A549 (cell line): ENCODE measurements around the gene SLC26A3. TPM values are rescaled to one million over a fixed set of nuclear protein-coding genes. Genes with fewer than 3 reads are reported as not detected.

Experiments used
- ATAC-seq, 2 experiments: fragments of 200-7000 bp in 1 of 2; fragments of >200 bp in 1 of 2; cut with Nextera tagmentation in 1 of 2; cut with Tn5 transposase in 1 of 2; 3 replicates each; pipeline versions ENCODE4 v1.8.0 to v1.9.1; 2018 to 2020; ENCODE audit warnings: mild to moderate bottlenecking in 1 of 2, moderate library complexity in 1 of 2
- CTCF ChIA-PET: fragments of 300-600 bp; sonication (Branson Sonifier 250); formaldehyde crosslinking; extraction: SDS; loops from one replicate; lab custom pipeline; 2021; ENCODE audit warnings: antibody characterized with exemption, inconsistent platforms; lab: Yijun Ruan, JAX
- POLR2A ChIA-PET: fragments of 350-600 bp; formaldehyde crosslinking; extraction: SDS; loops from one replicate; lab custom pipeline; 2021; ENCODE audit warnings: antibody characterized with exemption, inconsistent platforms; lab: Yijun Ruan, JAX
- DNase-seq, 2 experiments: peaks; one replicate each; pipeline versions ENCODE4 v3.0.0 to v3.0.0-alpha.2; 2011 to 2016; ENCODE audit warnings: low read depth in 1 of 2, low spot score in 1 of 2
- FAIRE-seq: peaks from 2 replicates; lab custom pipeline; 2011; peaks lifted over from hg19 to GRCh38; lab: Jason Lieb, UNC
- H3K27ac ChIP-seq, 2 experiments: fragments of >200 bp; sonication (Bioruptor Twin); formaldehyde crosslinking; 3 replicates each; pipeline ENCODE4 v1.5.1; 2016 to 2017
- H3K4me1 ChIP-seq: fragments of >200 bp; sonication (Bioruptor Twin); formaldehyde crosslinking; 3 replicates; pipeline ENCODE4 v1.6.1; 2016
- H3K4me2 ChIP-seq: fragments of >200 bp; sonication (Bioruptor Twin); formaldehyde crosslinking; 3 replicates; pipeline ENCODE4 v1.6.1; 2016
- H3K4me3 ChIP-seq: fragments of >200 bp; sonication (Bioruptor Twin); formaldehyde crosslinking; 3 replicates; pipeline ENCODE4 v1.5.1; 2016
- H3K9me3 ChIP-seq: fragments of >200 bp; sonication (Bioruptor Twin); formaldehyde crosslinking; 3 replicates; pipeline ENCODE4 v1.6.1; 2016
- CBX8 ChIP-seq: fragments of 200-600 bp; sonication (generic); IDR thresholded peaks from 2 replicates; pipeline ENCODE4 v1.6.1; 2016
- EHF ChIP-seq: fragments of 250-450 bp; sonication (Bioruptor Pico); IDR thresholded peaks from 2 replicates; pipeline ENCODE4 v1.5.0; 2020; ENCODE audit warnings: mild to moderate bottlenecking
- EHMT2 ChIP-seq: fragments of 200-600 bp; sonication (generic); IDR thresholded peaks from 2 replicates; pipeline ENCODE4 v1.6.1; 2016; ENCODE audit warnings: antibody characterized with exemption, low read depth, mild to moderate bottlenecking, moderate library complexity
- FOSB ChIP-seq: fragments of 250-450 bp; sonication (Bioruptor Pico); IDR thresholded peaks from 2 replicates; pipeline ENCODE4 v1.5.0; 2020; ENCODE audit warnings: mild to moderate bottlenecking, moderate library complexity
- FOSL2 ChIP-seq, 2 experiments: fragments of 450-650 bp in 1 of 2; fragments of >200 bp in 1 of 2; sonication (Bioruptor Twin) in 1 of 2; formaldehyde crosslinking; IDR thresholded peaks; 2 replicates each; pipeline versions ENCODE4 v1.5.0 to v1.6.1; 2016 to 2020; ENCODE audit warnings: mild to moderate bottlenecking in 1 of 2, moderate library complexity in 1 of 2
- JUN ChIP-seq, 2 experiments: fragments of >200 bp; sonication (Bioruptor Twin); formaldehyde crosslinking; IDR thresholded peaks; 2 replicates in 1 of 2; 3 replicates in 1 of 2; pipeline ENCODE4 v1.6.1; 2016 to 2017
- KDM5A ChIP-seq: fragments of 200-600 bp; sonication (generic); IDR thresholded peaks from 2 replicates; pipeline ENCODE4 v1.6.1; 2016; ENCODE audit warnings: antibody characterized with exemption, mild to moderate bottlenecking
- MAZ ChIP-seq: fragments of 150-350 bp; IDR thresholded peaks from 2 replicates; pipeline ENCODE4 v1.6.1; 2014; ENCODE audit warnings: antibody characterized with exemption, low read depth, low read length, borderline replicate concordance
- MYC ChIP-seq: IDR thresholded peaks from 2 replicates; pipeline ENCODE4 v1.6.1; 2012; ENCODE audit warnings: mild to moderate bottlenecking, inconsistent platforms, low read length, improper control_type of control experiment, borderline replicate concordance
- NPAS2 ChIP-seq: fragments of 250-450 bp; sonication (Bioruptor Pico); IDR thresholded peaks from 2 replicates; pipeline ENCODE4 v1.8.0; 2022; ENCODE audit warnings: mild to moderate bottlenecking, moderate library complexity, borderline replicate concordance
- POLR2A ChIP-seq: IDR thresholded peaks from 2 replicates; pipeline ENCODE4 v1.6.1; 2012; ENCODE audit warnings: mild to moderate bottlenecking, low read length
- POLR2AphosphoS2 ChIP-seq: conservative IDR thresholded peaks from 2 replicates; pipeline ENCODE4 v1.6.1; 2012; ENCODE audit warnings: low read length, improper control_type of control experiment, inconsistent platforms
- RNF2 ChIP-seq: fragments of 200-600 bp; sonication (generic); IDR thresholded peaks from 2 replicates; pipeline ENCODE4 v1.6.1; 2016; ENCODE audit warnings: low read depth, mild to moderate bottlenecking, antibody characterized with exemption, moderate library complexity, borderline replicate concordance
- SMC3 ChIP-seq: fragments of >200 bp; sonication (Bioruptor Twin); formaldehyde crosslinking; IDR thresholded peaks from 3 replicates; pipeline ENCODE4 v1.6.1; 2018; ENCODE audit warnings: inconsistent platforms
- ZC3H11A ChIP-seq: fragments of 450-650 bp; IDR thresholded peaks from 2 replicates; pipeline ENCODE4 v1.6.1; 2014; ENCODE audit warnings: antibody characterized with exemption, mild to moderate bottlenecking
- ZNF302 ChIP-seq: fragments of 250-450 bp; sonication (Bioruptor Pico); IDR thresholded peaks from 2 replicates; pipeline ENCODE4 v1.9.0; 2021; ENCODE audit warnings: inconsistent platforms, mild to moderate bottlenecking, moderate library complexity
- WGBS: methylation state at CpG from one replicate; pipeline ENCODE4 v1.1.6; 2017; ENCODE audit errors: missing lambda C conversion rate; 5-methylcytosine and 5-hydroxymethylcytosine counted together
- polyA minus RNA-seq: library from RNA; depleted of rRNA, polyadenylated mRNA; stranded (reverse); fragments of >200 nt; gene quantifications from 2 replicates; pipeline ENCODE4 v1.2.3, GENCODE V29; 2011; rRNA and poly(A)+ RNA removed
- polyA plus RNA-seq, 4 experiments: library from polyadenylated mRNA; depleted of rRNA in 3 of 4; stranded (reverse); fragments of >200 nt; fragmentation: RNase III in 1 of 4; extraction: RNeasy Plus Mini Kit Qiagen cat#74134 plus additional on column Dnase treatment in 1 of 4; gene quantifications; 2 replicates in 3 of 4; 3 replicates in 1 of 4; pipeline ENCODE4 v1.2.3, GENCODE V29; 2011 to 2017
- TF ChIP-seq, protein P1 (sequence below): fragments of >200 bp; sonication (Bioruptor Twin); formaldehyde crosslinking; IDR thresholded peaks from 2 replicates; pipeline ENCODE4 v1.6.1; 2016
- TF ChIP-seq, protein P2 (sequence below): IDR thresholded peaks from 2 replicates; pipeline ENCODE4 v1.6.1; 2012
- TF ChIP-seq, protein P3 (sequence below): fragments of 250-450 bp; sonication (Bioruptor Pico); IDR thresholded peaks from 2 replicates; pipeline ENCODE4 v1.5.0; 2020; ENCODE audit warnings: low read depth, mild to moderate bottlenecking, moderate library complexity
- TF ChIP-seq, protein P4 (sequence below): fragments of >200 bp; sonication (Bioruptor Twin); formaldehyde crosslinking; IDR thresholded peaks from 3 replicates; pipeline ENCODE4 v1.6.1; 2016
- TF ChIP-seq, protein P5 (sequence below): fragments of 450-650 bp; IDR thresholded peaks from 2 replicates; pipeline ENCODE4 v1.6.1; 2014; ENCODE audit warnings: antibody characterized with exemption
- TF ChIP-seq, protein P6 (sequence below): fragments of 150-350 bp; IDR thresholded peaks from 2 replicates; pipeline ENCODE4 v1.6.1; 2014; ENCODE audit warnings: low read depth, mild to moderate bottlenecking, low read length

The SLC26A3 gene
- polyA plus RNA-seq (2011; rRNA removed) (not detected in 2 replicates), polyA plus RNA-seq (2017; fragmentation: RNase III; extraction: RNeasy Plus Mini Kit Qiagen cat#74134 plus additional on column Dnase treatment) (not detected in 3 replicates), polyA minus RNA-seq (not detected in 2 replicates)
- not detected in 2 replicates for polyA plus RNA-seq (2012; cell fraction: cytosol; rRNA removed)
- not detected in 2 replicates for polyA plus RNA-seq (2012; cell fraction: nucleus; rRNA removed)

DNA sequence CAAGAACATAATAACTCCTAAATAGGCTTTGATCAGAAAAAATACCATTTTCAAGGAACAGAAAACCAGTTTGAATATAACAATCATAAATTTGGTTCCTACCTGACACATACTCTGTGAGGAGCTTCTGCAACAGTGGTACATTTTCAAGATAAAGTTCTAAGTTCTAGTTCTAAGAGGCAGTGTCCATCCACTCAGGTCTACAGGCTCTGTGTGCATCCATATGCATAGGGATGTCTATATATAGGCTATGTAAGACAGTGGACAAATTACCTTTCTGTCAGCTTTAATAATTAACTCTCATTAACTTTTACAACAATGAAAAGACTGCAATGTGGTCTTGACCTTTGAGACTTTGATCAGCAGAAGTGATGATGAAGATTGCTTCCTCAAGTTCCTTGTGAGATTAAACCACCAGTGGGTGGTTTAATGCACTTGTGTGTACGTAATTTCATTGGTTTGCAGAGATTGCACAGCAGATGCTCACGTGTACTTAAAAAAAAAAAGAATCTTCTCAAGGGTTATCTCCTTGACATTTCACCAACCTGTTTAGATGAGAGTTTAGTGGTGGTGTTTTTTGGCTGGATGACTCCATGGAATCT, at the start of gene SLC26A3:
Gene SLC26A3 (minus strand): TSS at position 215 of the 602 bp plus-strand sequence. CDS start 8,714 bp downstream, outside the sequence.
- FAIRE-seq: no peak
- Histone ChIP-seq H3K27ac (no peak within 1 kb of the TSS), H3K4me3 (no peak within 1 kb of the TSS)
- POLR2A ChIA-PET: no interaction called here
- CTCF ChIA-PET: no interaction called here
- TF ChIP-seq ZC3H11A (no peak), JUN (IDR thresholded peaks at IDR 0.05) (no peak), MYC (no peak), POLR2A (no peak), MAZ (no peak), KDM5A (no peak), SMC3 (no peak), EHMT2 (no peak), NPAS2 (CRISPR knock-in tag) (no peak), FOSL2 (IDR thresholded peaks at IDR 0.05) (no peak), FOSL2 (CRISPR knock-in tag; IDR thresholded peaks at IDR 0.05) (no peak), CBX8 (no peak), ZNF302 (no peak), FOSB (CRISPR knock-in tag) (no peak), RNF2 (no peak)
- TF ChIP-seq, protein P1, sequence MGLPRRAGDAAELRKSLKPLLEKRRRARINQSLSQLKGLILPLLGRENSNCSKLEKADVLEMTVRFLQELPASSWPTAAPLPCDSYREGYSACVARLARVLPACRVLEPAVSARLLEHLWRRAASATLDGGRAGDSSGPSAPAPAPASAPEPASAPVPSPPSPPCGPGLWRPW: no peak
- TF ChIP-seq, protein P2, sequence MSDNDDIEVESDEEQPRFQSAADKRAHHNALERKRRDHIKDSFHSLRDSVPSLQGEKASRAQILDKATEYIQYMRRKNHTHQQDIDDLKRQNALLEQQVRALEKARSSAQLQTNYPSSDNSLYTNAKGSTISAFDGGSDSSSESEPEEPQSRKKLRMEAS: no peak
- TF ChIP-seq, protein P3, sequence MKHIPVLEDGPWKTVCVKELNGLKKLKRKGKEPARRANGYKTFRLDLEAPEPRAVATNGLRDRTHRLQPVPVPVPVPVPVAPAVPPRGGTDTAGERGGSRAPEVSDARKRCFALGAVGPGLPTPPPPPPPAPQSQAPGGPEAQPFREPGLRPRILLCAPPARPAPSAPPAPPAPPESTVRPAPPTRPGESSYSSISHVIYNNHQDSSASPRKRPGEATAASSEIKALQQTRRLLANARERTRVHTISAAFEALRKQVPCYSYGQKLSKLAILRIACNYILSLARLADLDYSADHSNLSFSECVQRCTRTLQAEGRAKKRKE (CRISPR knock-in tag): no peak
- TF ChIP-seq, protein P4, sequence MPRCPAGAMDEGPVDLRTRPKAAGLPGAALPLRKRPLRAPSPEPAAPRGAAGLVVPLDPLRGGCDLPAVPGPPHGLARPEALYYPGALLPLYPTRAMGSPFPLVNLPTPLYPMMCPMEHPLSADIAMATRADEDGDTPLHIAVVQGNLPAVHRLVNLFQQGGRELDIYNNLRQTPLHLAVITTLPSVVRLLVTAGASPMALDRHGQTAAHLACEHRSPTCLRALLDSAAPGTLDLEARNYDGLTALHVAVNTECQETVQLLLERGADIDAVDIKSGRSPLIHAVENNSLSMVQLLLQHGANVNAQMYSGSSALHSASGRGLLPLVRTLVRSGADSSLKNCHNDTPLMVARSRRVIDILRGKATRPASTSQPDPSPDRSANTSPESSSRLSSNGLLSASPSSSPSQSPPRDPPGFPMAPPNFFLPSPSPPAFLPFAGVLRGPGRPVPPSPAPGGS: no peak
- TF ChIP-seq, protein P5, sequence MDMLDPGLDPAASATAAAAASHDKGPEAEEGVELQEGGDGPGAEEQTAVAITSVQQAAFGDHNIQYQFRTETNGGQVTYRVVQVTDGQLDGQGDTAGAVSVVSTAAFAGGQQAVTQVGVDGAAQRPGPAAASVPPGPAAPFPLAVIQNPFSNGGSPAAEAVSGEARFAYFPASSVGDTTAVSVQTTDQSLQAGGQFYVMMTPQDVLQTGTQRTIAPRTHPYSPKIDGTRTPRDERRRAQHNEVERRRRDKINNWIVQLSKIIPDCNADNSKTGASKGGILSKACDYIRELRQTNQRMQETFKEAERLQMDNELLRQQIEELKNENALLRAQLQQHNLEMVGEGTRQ: no peak
- TF ChIP-seq, protein P6, sequence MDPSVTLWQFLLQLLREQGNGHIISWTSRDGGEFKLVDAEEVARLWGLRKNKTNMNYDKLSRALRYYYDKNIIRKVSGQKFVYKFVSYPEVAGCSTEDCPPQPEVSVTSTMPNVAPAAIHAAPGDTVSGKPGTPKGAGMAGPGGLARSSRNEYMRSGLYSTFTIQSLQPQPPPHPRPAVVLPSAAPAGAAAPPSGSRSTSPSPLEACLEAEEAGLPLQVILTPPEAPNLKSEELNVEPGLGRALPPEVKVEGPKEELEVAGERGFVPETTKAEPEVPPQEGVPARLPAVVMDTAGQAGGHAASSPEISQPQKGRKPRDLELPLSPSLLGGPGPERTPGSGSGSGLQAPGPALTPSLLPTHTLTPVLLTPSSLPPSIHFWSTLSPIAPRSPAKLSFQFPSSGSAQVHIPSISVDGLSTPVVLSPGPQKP: no peak
- TF ChIP-seq, all 56 proteins: peak for 0
- DNase-seq: no peak
- WGBS: 15% methylated on average over 2 of the region's 2 CpGs
- no peak for ATAC-seq
- no peaks in the 10 kb centered on the region for H3K9me3 ChIP-seq
- H3K4me2 ChIP-seq: no peak within 1 kb of the TSS
- no peaks in the 10 kb centered on the region for H3K4me1 ChIP-seq

DNA sequence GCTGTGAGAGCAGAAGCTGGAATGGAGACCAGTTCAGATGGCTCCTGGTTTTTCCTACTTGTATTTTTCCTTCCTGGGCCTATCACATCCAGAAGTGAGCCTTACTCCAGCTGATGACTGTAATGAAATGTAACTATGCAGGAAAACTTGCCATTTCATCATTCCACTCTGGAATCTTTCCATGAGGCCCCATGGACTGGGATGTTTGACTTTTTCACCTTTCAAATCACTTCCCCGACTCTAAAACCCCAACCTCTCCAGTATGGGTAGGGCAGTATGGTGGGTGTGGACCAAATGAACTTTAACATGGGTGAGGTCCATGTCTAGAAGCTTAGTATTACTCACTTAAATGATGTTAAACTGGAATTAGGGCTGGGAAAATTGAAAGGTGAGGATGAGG, 47.6 kb upstream of the SLC26A3 start:
- POLR2A ChIA-PET: no interaction called here
- no peak overlapping the region for H3K4me3 ChIP-seq
- CTCF ChIA-PET: interaction anchor here (1.0 to 1.2 kb wide), 2 partner anchors 28 to 107 kb away, joined by 3 read pairs; partner anchors contain the start of gene CBLL1
- no peak overlapping the region for H3K27ac ChIP-seq
- no peaks in the 10 kb centered on the region for H3K4me1 ChIP-seq
- no peak overlapping the region for H3K4me2 ChIP-seq
- H3K9me3 ChIP-seq: no peaks in the 10 kb centered on the region
- TF ChIP-seq KDM5A: no peak
- TF ChIP-seq EHMT2: no peak
- no peak for TF ChIP-seq EHF (CRISPR knock-in tag)
- no peak for TF ChIP-seq POLR2AphosphoS2
- DNase-seq: no peak
- 5% methylated on average over 1 of the region's 1 CpG for WGBS
- FAIRE-seq: no peak
- ATAC-seq: no peak
